ENCODE measurements around the gene MAGED2.
"Not testable (repeated sequence)": the region's sequence is repeated elsewhere in the genome, so short reads cannot be mapped to it uniquely, and the experiment has no call there.

Gene MAGED2

GRCh38 chrX:54807524-54808108, at the start of gene MAGED2:
Gene MAGED2, plus strand, starts transcription at chrX:54807745. Its CDS starts 1,587 bp downstream, at chrX:54809332.
- DNase-seq: peak in 48 of 58 donors; percentile 1 to 50 (median 18)

- no peak for DNase-seq
Measured at GRCh38 chrX:54758114-54759055, 49.2 kb upstream of the MAGED2 start.

- not testable (repeated sequence) for DNase-seq
Measured at GRCh38 chrX:54774391-54775094, 33.0 kb upstream of the MAGED2 start.

- no peak for DNase-seq
Measured at GRCh38 chrX:54776061-54776460, 31.5 kb upstream of the MAGED2 start.

GRCh38 chrX:54776987-54777672, 30.4 kb upstream of the MAGED2 start:
- DNase-seq: no peak

- no peak for DNase-seq
Measured at GRCh38 chrX:54785901-54786300, 21.6 kb upstream of the MAGED2 start.

GRCh38 chrX:54786967-54787366, 20.6 kb upstream of the MAGED2 start:
- no peak for DNase-seq

- no peak for DNase-seq
Measured at GRCh38 chrX:54788446-54788845, 19.1 kb upstream of the MAGED2 start.

- not testable (repeated sequence) for DNase-seq
Measured at GRCh38 chrX:54789405-54789804, 18.1 kb upstream of the MAGED2 start.

- no peak for DNase-seq
Measured at GRCh38 chrX:54794028-54794427, 13.5 kb upstream of the MAGED2 start.

- DNase-seq: no peak
Measured at GRCh38 chrX:54794795-54795194, 12.8 kb upstream of the MAGED2 start.

GRCh38 chrX:54798137-54798536, 9.4 kb upstream of the MAGED2 start, which contains the start of gene ITIH6:
Gene ITIH6, minus strand, starts transcription at chrX:54798255. Its CDS starts 45 bp downstream, at chrX:54798210.
- DNase-seq: no peak

GRCh38 chrX:54799046-54799445, 8.5 kb upstream of the MAGED2 start:
- no peak for DNase-seq

- peak in 55 of 58 donors; percentile 8 to 82 (median 62) for DNase-seq
Measured at GRCh38 chrX:54808109-54808604, 612 bp downstream of the MAGED2 start.

GRCh38 chrX:54808605-54809483, 1.3 kb downstream of the MAGED2 start:
- DNase-seq: peak; percentile 8 to 91 (median 83)

GRCh38 chrX:54810532-54810931, 3.0 kb downstream of the MAGED2 start:
- DNase-seq: no peak

GRCh38 chrX:54811301-54811885, 3.8 kb downstream of the MAGED2 start:
- no peak for DNase-seq

- no peak for DNase-seq
Measured at GRCh38 chrX:54812306-54812705, 4.8 kb downstream of the MAGED2 start.

- DNase-seq: no peak
Measured at GRCh38 chrX:54817220-54817820, 9.8 kb downstream of the MAGED2 start.
